GM10248 (cell line): ENCODE measurements around the gene ZNF76.

Source experiments
- CTCF ChIA-PET: fragments of 300-600 bp; sonication (Branson Sonifier 250); formaldehyde crosslinking; extraction: SDS; loops from one replicate; lab custom pipeline; 2021; ENCODE audit warnings: antibody characterized with exemption; lab: Yijun Ruan, JAX
- POLR2A ChIA-PET: fragments of 350-650 bp; sonication (Branson Sonifier 250); formaldehyde crosslinking; extraction: SDS; loops from one replicate; lab custom pipeline; 2020; ENCODE audit warnings: antibody characterized with exemption; lab: Yijun Ruan, JAX
- DNase-seq: peaks from one replicate; pipeline ENCODE4 v3.0.0; 2012; ENCODE audit errors: extremely low spot score
- TF ChIP-seq, protein P1 (sequence below): IDR thresholded peaks from 2 replicates; pipeline ENCODE4 v1.5.1; 2012; ENCODE audit warnings: mild to moderate bottlenecking, low read depth; ENCODE audit errors: extremely low read depth, missing control alignments, control extremely low read depth

ZNF76 gene

DNA sequence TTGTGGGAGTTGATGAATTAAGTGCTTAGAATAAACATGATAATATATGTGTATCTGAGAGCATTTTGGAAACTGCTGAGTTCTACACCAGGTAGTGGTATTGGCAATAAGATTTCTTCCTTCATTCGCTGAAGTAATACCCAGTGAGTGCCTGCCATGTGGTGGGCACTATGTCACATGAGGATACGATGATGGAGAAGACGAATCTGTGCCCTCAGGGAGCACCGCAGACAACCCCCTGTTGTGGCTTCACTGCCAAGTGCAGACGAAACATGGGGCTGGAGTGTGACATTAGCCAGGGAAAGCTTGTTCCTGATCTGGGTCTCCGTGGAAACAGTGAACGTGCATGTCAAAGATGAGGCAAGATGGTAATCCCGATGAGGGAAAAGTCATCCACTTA, 7.9 kb downstream of the ZNF76 start:
- no peak for DNase-seq
- CTCF ChIA-PET: interaction anchor here (1.1 to 2.3 kb wide), 3 partner anchors 10 to 29 kb away, joined by 3 to 5 read pairs (median 4); no protein-coding TSS in a partner anchor
- TF ChIP-seq, protein P1, sequence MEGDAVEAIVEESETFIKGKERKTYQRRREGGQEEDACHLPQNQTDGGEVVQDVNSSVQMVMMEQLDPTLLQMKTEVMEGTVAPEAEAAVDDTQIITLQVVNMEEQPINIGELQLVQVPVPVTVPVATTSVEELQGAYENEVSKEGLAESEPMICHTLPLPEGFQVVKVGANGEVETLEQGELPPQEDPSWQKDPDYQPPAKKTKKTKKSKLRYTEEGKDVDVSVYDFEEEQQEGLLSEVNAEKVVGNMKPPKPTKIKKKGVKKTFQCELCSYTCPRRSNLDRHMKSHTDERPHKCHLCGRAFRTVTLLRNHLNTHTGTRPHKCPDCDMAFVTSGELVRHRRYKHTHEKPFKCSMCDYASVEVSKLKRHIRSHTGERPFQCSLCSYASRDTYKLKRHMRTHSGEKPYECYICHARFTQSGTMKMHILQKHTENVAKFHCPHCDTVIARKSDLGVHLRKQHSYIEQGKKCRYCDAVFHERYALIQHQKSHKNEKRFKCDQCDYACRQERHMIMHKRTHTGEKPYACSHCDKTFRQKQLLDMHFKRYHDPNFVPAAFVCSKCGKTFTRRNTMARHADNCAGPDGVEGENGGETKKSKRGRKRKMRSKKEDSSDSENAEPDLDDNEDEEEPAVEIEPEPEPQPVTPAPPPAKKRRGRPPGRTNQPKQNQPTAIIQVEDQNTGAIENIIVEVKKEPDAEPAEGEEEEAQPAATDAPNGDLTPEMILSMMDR: no peak
- POLR2A ChIA-PET: no interaction called here

DNA sequence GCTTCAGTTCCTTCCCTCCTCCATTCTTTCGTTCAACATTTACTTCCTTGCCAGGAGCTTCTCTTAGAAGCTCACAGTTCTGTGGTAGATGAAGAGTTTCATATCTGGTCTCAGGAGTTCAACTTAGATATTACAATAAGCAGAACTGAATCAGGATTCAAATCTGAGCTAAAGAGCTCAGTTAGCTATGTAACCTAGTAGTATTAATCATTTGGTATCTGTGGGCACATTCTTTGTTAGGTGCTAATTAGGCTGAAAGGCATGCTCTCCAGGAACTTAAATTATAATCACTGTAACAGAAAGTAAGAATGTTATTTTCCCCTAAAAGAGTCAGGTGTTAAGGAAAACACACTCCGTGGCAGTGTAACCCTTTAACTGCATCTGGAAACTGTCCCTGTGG, 8.4 kb downstream of the ZNF76 start:
- TF ChIP-seq, protein P1: no peak
- POLR2A ChIA-PET: no interaction called here
- no peak for DNase-seq
- CTCF ChIA-PET: interaction anchor here (1.1 to 2.3 kb wide), 5 partner anchors 10 to 63 kb away, joined by 3 to 5 read pairs (median 4); no protein-coding TSS in a partner anchor

DNA sequence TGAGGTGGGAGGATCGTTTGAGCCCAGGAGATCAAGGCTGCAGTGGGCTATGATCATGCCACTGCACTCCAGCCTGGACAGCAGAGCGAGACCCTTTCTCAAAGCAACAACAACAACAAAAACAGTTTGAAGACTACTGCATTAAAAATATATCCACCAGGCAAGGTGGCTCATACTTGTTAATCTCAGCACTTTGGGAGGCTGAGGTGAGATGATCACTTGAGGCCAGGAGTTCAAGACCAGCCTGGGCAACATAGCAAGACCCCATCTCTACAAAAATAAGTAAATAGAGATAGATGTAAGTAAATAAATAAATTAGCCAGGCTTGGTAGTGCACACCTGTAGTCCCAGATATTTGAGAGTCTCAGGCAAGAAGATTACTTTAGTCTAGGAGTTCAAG, 12.5 kb downstream of the ZNF76 start:
- ChIA-PET POLR2A (no interaction called here), CTCF (no interaction called here)
- DNase-seq: no peak
- TF ChIP-seq, protein P1: no peak

DNA sequence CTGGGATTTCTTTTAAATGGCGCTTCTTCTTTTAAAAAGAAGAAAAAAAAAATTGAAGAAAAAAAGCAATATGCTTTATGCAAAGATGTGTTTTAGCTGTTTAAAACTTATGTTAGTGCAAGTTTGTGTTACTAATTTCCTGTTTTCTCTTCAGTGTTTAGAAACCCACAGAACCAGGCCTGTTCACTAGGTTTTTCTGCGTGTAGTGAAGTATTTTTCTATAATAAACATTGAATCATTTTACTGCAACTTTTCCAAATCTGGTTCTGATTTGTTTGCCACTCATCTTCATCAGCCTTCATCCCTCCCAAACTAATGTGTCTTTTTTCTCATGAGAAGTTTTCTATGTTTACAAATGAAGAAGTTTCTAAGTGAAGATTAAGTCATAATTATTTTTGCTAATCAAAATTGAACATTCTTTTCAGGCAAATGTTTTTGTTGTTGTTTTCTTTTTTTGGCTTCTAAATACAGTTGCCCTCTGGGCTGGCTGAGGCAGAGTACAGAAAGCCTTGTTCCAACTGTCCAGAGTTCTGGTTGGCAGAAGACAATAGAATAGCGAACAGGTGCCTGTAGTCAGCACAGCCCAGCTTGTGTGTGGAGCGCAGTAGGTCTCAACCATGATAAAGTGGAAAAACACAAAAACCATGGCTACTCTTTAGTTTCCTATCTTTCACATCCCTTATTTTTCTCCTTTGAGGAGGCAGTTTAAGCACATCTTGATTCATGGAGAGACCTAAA, 14.5 kb downstream of the ZNF76 start:
- DNase-seq: no peak
- ChIA-PET CTCF (interaction anchor here (1.1 kb wide), 1 partner anchor 24 kb away, joined by 3 read pairs; the partner anchor contains the start of gene DEF6), POLR2A (no interaction called here)
- TF ChIP-seq, protein P1: no peak

DNA sequence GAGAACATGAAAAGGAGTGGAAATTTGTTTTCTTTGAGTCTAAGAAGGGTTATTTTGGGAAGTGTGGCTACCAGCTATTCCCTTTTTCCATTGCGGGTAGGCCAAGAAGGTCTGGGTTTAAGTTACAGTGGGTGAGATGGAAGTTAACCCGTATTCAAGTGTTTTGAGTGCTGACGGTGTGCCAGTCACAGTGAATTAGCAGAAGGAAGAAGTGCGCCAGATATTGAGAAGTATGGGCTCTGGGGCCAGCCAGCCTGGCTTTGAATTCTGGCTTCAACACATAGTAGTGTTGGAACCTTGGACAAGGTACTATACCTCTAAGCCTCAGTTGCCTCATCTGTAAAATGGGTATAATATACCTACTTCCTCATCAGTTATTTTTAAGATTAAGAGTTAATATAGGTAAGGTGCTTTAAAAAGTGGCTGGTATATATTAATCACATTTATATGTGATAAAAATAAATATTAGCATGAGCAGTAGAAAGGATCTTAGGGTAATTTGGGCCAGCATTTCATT, 16.3 kb downstream of the ZNF76 start:
- ChIA-PET CTCF (interaction anchor here (1.2 to 1.5 kb wide), 2 partner anchors 17 to 22 kb away, joined by 4 read pairs; partner anchors contain the start of gene DEF6), POLR2A (no interaction called here)
- DNase-seq: no peak
- TF ChIP-seq, protein P1: no peak

DNA sequence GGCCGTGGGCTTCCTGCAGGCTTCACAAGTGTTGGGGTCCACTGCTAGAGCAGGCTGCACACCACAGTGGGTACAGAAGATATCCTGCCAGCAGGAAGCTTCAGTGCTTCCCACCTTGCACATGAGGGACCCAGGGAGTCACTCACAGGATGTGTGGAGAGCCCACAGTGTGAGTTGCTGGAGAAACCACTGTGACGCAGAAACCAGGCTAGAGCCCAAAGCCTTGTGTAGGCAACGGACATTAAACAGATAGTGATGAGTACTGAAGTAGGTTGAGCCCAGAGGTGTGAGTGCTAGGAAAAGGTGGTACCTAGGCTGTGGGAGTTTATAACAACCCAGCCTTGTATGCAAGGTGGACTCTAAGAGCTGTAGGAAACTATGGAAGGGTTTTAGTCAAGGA, 19.2 kb downstream of the ZNF76 start:
- ChIA-PET POLR2A (no interaction called here), CTCF (interaction anchor here (0.8 to 2.5 kb wide), 3 partner anchors 14 to 50 kb away, joined by 4 to 10 read pairs (median 4); no protein-coding TSS in a partner anchor)
- TF ChIP-seq, protein P1: no peak
- no peak for DNase-seq
